Nephron (organoid): ENCODE results near the gene KRTAP19-6.

Experiments used
- H3K27ac Mint-ChIP-seq, 3 experiments: 2 replicates each; pipeline ENCODE4 v1.8.0; 2020; ENCODE audit warnings: mixed read lengths in 3 of 3, mild to moderate bottlenecking in 2 of 3, moderate library complexity in 1 of 3
- H3K27me3 Mint-ChIP-seq: 2 replicates; pipeline ENCODE4 v1.8.0; 2021; ENCODE audit warnings: low read depth, mild to moderate bottlenecking, moderate library complexity, mixed read lengths
- H3K36me3 Mint-ChIP-seq: 2 replicates; pipeline ENCODE4 v1.8.0; 2020; ENCODE audit warnings: low read depth, mixed read lengths
- H3K4me1 Mint-ChIP-seq: 2 replicates; pipeline ENCODE4 v1.8.0; 2020; ENCODE audit warnings: mixed read lengths
- H3K4me3 Mint-ChIP-seq, 3 experiments: 2 replicates each; pipeline ENCODE4 v1.8.0; 2020; ENCODE audit warnings: mild to moderate bottlenecking in 3 of 3, mixed read lengths in 3 of 3, moderate library complexity in 2 of 3
- H3K9me3 Mint-ChIP-seq: 2 replicates; pipeline ENCODE4 v1.8.0; 2020; ENCODE audit warnings: mixed read lengths
- CTCF ChIP-seq, 3 experiments: fragments of 200-600 bp; sonication (generic); IDR thresholded peaks; one replicate each; pipeline ENCODE4 v1.5.0; 2021; ENCODE audit warnings: antibody characterized with exemption in 3 of 3; ENCODE audit not compliant: unreplicated experiment in 3 of 3

Gene KRTAP19-6

GRCh38 chr21:30541764-30542163 is at the start of gene KRTAP19-6:
Gene KRTAP19-6 (minus strand): TSS chr21:30541864. CDS start chr21:30541833, 31 bp downstream.
- peaks cover 4% of the 10 kb centered on the region for H3K9me3 Mint-ChIP-seq
- H3K4me1 Mint-ChIP-seq, result no peaks in the 10 kb centered on the region
- TF ChIP-seq CTCF (IDR thresholded peaks at IDR 0.05; ENCODE audit: unreplicated experiment in 3 of 3), result no peak
- no peaks in the 10 kb centered on the region for H3K36me3 Mint-ChIP-seq
- no peak within 1 kb of the TSS for H3K27ac Mint-ChIP-seq
- no peak within 1 kb of the TSS for H3K4me3 Mint-ChIP-seq
- H3K27me3 Mint-ChIP-seq, result no peaks in the 10 kb centered on the region

GRCh38 chr21:30590297-30590696 is 48.6 kb upstream of the KRTAP19-6 start, which contains the start of gene KRTAP22-2:
Gene KRTAP22-2 (minus strand): TSS chr21:30590397.
- H3K9me3 Mint-ChIP-seq, result no peaks in the 10 kb centered on the region

GRCh38 chr21:30582870-30583269 is 41.2 kb upstream of the KRTAP19-6 start:
- Mint-ChIP-seq H3K4me3 (no peak overlapping the region), H3K27ac (no peak overlapping the region), H3K4me1 (no peaks in the 10 kb centered on the region), H3K36me3 (no peaks in the 10 kb centered on the region), H3K9me3 (no peaks in the 10 kb centered on the region), H3K27me3 (no peaks in the 10 kb centered on the region)
- no peak for TF ChIP-seq CTCF (IDR thresholded peaks at IDR 0.05; ENCODE audit: unreplicated experiment in 3 of 3)

More at GRCh38 chr21:30590297-30590696, 48.6 kb upstream of the KRTAP19-6 start, which contains the start of gene KRTAP22-2:
- no peaks in the 10 kb centered on the region for H3K4me1 Mint-ChIP-seq
- H3K36me3 Mint-ChIP-seq, result no peaks in the 10 kb centered on the region
- no peak for TF ChIP-seq CTCF (IDR thresholded peaks at IDR 0.05; ENCODE audit: unreplicated experiment in 3 of 3)
- H3K27ac Mint-ChIP-seq, result no peak within 1 kb of the TSS
- no peaks in the 10 kb centered on the region for H3K27me3 Mint-ChIP-seq
- H3K4me3 Mint-ChIP-seq, result no peak within 1 kb of the TSS

GRCh38 chr21:30580132-30580531 is 38.5 kb upstream of the KRTAP19-6 start:
- Mint-ChIP-seq H3K27ac (no peak overlapping the region), H3K27me3 (no peaks in the 10 kb centered on the region), H3K4me1 (no peaks in the 10 kb centered on the region), H3K36me3 (no peaks in the 10 kb centered on the region), H3K4me3 (no peak overlapping the region), H3K9me3 (no peaks in the 10 kb centered on the region)
- TF ChIP-seq CTCF (IDR thresholded peaks at IDR 0.05; ENCODE audit: unreplicated experiment in 3 of 3), result no peak

GRCh38 chr21:30579346-30579745 is 37.7 kb upstream of the KRTAP19-6 start:
- H3K9me3 Mint-ChIP-seq, result no peaks in the 10 kb centered on the region
- no peaks in the 10 kb centered on the region for H3K4me1 Mint-ChIP-seq
- no peak for TF ChIP-seq CTCF (IDR thresholded peaks at IDR 0.05; ENCODE audit: unreplicated experiment in 3 of 3)
- no peaks in the 10 kb centered on the region for H3K27me3 Mint-ChIP-seq
- no peaks in the 10 kb centered on the region for H3K36me3 Mint-ChIP-seq
- no peak overlapping the region for H3K4me3 Mint-ChIP-seq
- no peak overlapping the region for H3K27ac Mint-ChIP-seq

GRCh38 chr21:30577766-30578165 is 36.1 kb upstream of the KRTAP19-6 start:
- Mint-ChIP-seq H3K27ac (no peak overlapping the region), H3K9me3 (no peaks in the 10 kb centered on the region), H3K4me3 (no peak overlapping the region), H3K36me3 (no peaks in the 10 kb centered on the region), H3K27me3 (no peaks in the 10 kb centered on the region), H3K4me1 (no peaks in the 10 kb centered on the region)
- TF ChIP-seq CTCF (IDR thresholded peaks at IDR 0.05; ENCODE audit: unreplicated experiment in 3 of 3), result no peak
